Bronchial epithelial cell (primary cell): ENCODE measurements around the gene ECI1. TPM values are rescaled to one million over a fixed set of nuclear protein-coding genes. Genes with fewer than 3 reads are reported as not detected.

Experiments used
- DNase-seq: peaks from one replicate; pipeline ENCODE4 v3.0.0-alpha.2; 2010; ENCODE audit warnings: low read depth
- FAIRE-seq: peaks from 2 replicates; lab custom pipeline; 2011; peaks lifted over from hg19 to GRCh38; lab: Jason Lieb, UNC
- H3K27me3 ChIP-seq: 2 replicates; pipeline ENCODE4 v1.5.1; 2011; ENCODE audit warnings: low read length; ENCODE audit not compliant: control insufficient read depth, insufficient read depth
- H3K36me3 ChIP-seq: 2 replicates; pipeline ENCODE4 v1.5.1; 2011; ENCODE audit warnings: low read length; ENCODE audit not compliant: control insufficient read depth, insufficient read depth
- H3K4me3 ChIP-seq: 2 replicates; pipeline ENCODE4 v1.5.1; 2011; ENCODE audit warnings: mild to moderate bottlenecking, low read depth, low read length, control low read depth
- CTCF ChIP-seq: IDR thresholded peaks from 2 replicates; pipeline ENCODE4 v1.5.1; 2011; ENCODE audit warnings: mild to moderate bottlenecking, moderate library complexity, low read length, control low read depth, inconsistent platforms; ENCODE audit not compliant: insufficient read depth, severe bottlenecking
- total RNA-seq: library from RNA; depleted of rRNA; stranded (reverse); fragments of >200 nt; gene quantifications from 2 replicates; pipeline ENCODE4 v1.2.1, GENCODE V29; 2014

ECI1 gene
- total RNA-seq, 1 donor from 2014 or later = 140 TPM

DNA sequence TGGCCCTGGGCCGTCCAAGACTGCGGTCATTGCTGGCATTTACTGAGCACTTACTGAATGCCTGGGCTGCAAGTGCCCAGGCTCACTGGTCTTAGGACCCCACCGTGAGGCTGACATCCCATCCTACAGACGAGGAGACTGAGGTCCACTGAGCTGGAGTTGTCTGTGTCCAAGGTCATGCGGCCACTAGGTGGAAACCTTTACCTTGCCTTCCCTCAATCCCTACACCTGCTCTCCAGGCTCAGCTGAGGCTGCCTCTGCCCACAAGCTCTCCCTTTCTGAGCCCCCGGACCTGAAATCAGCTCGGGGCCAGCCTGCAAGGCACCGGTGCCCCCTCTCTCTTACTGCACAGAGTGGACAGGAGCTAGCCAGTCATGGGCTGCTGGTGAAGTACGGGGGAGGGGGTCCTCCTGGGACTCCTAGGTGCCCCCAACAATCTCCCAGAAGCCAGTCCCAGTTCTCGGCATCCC, 56.5 kb downstream of the ECI1 start:
- Histone ChIP-seq H3K36me3 (no peaks in the 10 kb centered on the region), H3K4me3 (no peak overlapping the region), H3K27me3 (peaks cover 4% of the 10 kb centered on the region)
- FAIRE-seq (no peak), DNase-seq (peak; percentile 61)
- peak; percentile 85 for TF ChIP-seq CTCF

DNA sequence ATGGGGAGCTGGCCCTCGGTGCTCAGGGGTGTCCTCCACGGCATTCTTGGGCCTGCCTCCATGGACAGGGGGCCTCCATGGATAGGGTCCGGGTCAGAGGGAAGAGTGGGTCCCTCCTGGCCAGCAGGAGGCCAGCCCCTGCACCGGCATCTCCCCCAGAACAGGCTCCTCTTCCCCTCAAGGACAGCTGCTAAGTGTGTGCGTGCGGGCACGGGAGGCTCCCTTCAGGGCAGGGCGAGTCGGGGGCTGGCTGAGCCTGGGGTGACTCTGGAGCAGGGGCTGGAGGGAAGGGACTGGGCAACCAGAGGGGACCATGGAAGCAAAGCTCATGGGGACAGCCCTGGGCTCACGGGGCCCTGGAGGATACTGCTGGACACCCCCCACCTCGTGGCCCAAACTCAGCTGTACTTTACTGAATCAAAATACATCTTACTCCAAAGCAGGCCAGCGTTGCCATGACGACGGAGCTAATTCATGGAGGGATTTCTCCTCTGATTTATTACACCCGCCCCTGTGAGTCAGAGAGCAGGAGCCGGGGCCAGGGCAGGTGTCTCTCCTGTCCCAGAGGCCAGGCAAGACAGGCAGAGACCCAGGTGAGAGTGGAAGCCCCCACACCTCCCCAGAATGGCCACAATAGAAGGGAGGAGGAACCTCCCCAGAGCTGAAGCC, 57.1 kb downstream of the ECI1 start:
- no peak for DNase-seq
- no peak for TF ChIP-seq CTCF

DNA sequence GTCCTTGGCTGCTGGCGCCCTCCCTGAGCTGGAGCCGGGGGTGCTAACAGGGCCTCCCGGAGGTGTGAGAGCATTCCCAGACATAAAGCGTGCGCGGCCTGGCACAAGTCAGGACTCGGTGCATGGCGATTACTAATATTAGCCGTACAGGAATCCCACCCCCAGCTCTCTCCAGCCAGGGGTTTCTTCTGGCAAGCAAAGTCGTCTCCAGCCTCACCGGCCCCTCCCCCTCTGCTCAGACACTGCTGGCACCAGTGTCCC, 60.0 kb downstream of the ECI1 start:
- TF ChIP-seq CTCF = no peak

More for the DNA sequence above, 57.1 kb downstream of the ECI1 start:
- no peaks in the 10 kb centered on the region for H3K36me3 ChIP-seq
- peaks cover 4% of the 10 kb centered on the region for H3K27me3 ChIP-seq
- no peak overlapping the region for H3K4me3 ChIP-seq
- FAIRE-seq = no peak

DNA sequence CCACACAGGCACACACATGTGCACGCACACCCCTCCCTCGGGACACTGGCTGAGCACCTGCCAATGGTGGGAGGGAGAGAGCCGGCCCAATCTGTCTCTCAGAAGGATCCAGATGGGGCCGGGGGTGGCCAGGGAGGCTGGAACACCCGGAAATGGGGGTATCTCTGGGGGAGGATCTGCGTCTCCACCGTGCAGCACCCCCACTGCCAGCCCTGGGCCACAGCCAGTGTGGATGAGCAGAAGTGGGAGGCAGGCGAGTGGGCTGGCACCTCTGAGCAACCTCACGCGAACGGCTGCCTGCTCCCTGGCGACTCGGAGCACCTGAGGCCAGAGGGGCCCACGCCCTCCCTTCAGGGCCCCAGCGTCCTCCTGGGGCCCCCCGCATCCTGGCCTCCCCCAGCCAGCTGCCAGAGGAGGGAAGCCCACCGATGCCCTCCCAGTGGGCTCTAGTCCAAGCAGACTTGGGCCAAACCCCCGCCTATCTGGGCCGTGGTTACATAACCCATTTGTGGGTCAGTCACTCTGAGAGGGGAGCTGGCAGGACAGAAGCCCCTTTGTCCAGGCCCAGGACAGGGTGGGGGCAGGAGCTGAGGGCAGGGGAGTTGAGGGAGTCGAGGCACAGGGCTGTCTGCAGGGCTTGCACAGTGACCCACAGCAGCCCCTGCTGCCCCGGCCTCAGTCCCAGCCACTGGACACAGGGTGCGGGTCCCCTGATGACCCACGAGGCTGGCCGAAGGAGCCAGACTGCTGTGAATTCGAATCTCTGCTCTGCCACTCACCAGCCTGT, 60.5 kb downstream of the ECI1 start:
- no peak for TF ChIP-seq CTCF
- DNase-seq = no peak
- H3K4me3 ChIP-seq = no peak overlapping the region
- no peaks in the 10 kb centered on the region for H3K36me3 ChIP-seq
- H3K27me3 ChIP-seq = peaks cover 4% of the 10 kb centered on the region
- FAIRE-seq = no peak

More for the DNA sequence above, 60.0 kb downstream of the ECI1 start:
- DNase-seq (no peak), FAIRE-seq (no peak)
- no peak overlapping the region for H3K4me3 ChIP-seq
- H3K27me3 ChIP-seq = peaks cover 4% of the 10 kb centered on the region
- H3K36me3 ChIP-seq = no peaks in the 10 kb centered on the region

GRCh38 chr16:2190002-2190658, 61.3 kb downstream of the ECI1 start:
- no peak for TF ChIP-seq CTCF
- Histone ChIP-seq H3K36me3 (no peaks in the 10 kb centered on the region), H3K4me3 (no peak overlapping the region), H3K27me3 (no peaks in the 10 kb centered on the region)
- no peak for DNase-seq
- no peak for FAIRE-seq

Other genes starting within 250 kb of the ECI1 start
- gene ZNF598, start 241.8 kb downstream of the ECI1 start, total RNA-seq = 26.3 and 31.9 TPM in 2 replicates
- 0.13 TPM in 1 of 2 replicates, not detected in the other for gene NPW, start 231.8 kb downstream of the ECI1 start, total RNA-seq
- gene NHERF2, start 224.7 kb downstream of the ECI1 start, total RNA-seq = 15.8 and 20.1 TPM in 2 replicates
- 18.6 and 44.0 TPM in 2 replicates for gene NTHL1, start 203.8 kb downstream of the ECI1 start, total RNA-seq
- gene TSC2, start 203.6 kb downstream of the ECI1 start, total RNA-seq = 25.0 and 34.7 TPM in 2 replicates
- 56.1 and 114 TPM in 2 replicates for gene PKD1, start 115.7 kb downstream of the ECI1 start, total RNA-seq
- gene RAB26, start 103.0 kb downstream of the ECI1 start, total RNA-seq = 0.26 and 0.90 TPM in 2 replicates
- gene TRAF7, start 95.8 kb downstream of the ECI1 start, total RNA-seq = 47.4 and 50.2 TPM in 2 replicates
- gene CASKIN1, start 55.0 kb downstream of the ECI1 start, total RNA-seq = under 0.01 and 1.8 TPM in 2 replicates
- gene MLST8, start 46.1 kb downstream of the ECI1 start, total RNA-seq = 10.9 and 11.6 TPM in 2 replicates
- 0.53 and 1.2 TPM in 2 replicates for gene BRICD5, start 40.7 kb downstream of the ECI1 start, total RNA-seq
- gene PGP, start 36.7 kb downstream of the ECI1 start, total RNA-seq = 9.1 and 9.5 TPM in 2 replicates
- 26.6 and 34.4 TPM in 2 replicates for gene E4F1, start 28.0 kb downstream of the ECI1 start, total RNA-seq
- gene DNASE1L2, start 15.1 kb downstream of the ECI1 start, total RNA-seq = under 0.01 and 0.64 TPM in 2 replicates
- gene RNPS1, start 16.5 kb upstream of the ECI1 start, total RNA-seq = 73.5 and 84.7 TPM in 2 replicates
- gene ABCA3, start 89.1 kb upstream of the ECI1 start, total RNA-seq = under 0.01 and 0.51 TPM in 2 replicates
- gene CCNF, start 177.9 kb upstream of the ECI1 start, total RNA-seq = 3.9 and 5.4 TPM in 2 replicates
- gene TEDC2, start 208.5 kb upstream of the ECI1 start, total RNA-seq = 0.53 and 0.64 TPM in 2 replicates
- under 0.01 TPM in 1 of 2 replicates, not detected in the other for gene NTN3, start 219.7 kb upstream of the ECI1 start, total RNA-seq
- gene TBC1D24, start 223.5 kb upstream of the ECI1 start, total RNA-seq = 4.7 and 5.4 TPM in 2 replicates